Activated naive CD4-positive, alpha-beta T cell treated with anti-CD3 and anti-CD28 coated beads, Interleukin-2, amount 10 ng/mL, durations not matched to agents 7 days and 5 days (primary cell): Measurements from ENCODE around the gene DDIAS.

Source experiments
- CTCF ChIA-PET: fragments of 350-600 bp; sonication (Branson Sonifier 250); formaldehyde crosslinking; loops from one replicate; lab custom pipeline; 2021; ENCODE audit warnings: antibody characterized with exemption; lab: Charles Lee
- DNase-seq: peaks from one replicate; pipeline ENCODE4 v3.0.0-alpha.2; 2020
- H3K27ac Mint-ChIP-seq: one replicate; pipeline ENCODE4 v1.8.0; 2021; ENCODE audit warnings: mild to moderate bottlenecking, moderate library complexity, mixed read lengths
- H3K27me3 Mint-ChIP-seq: one replicate; pipeline ENCODE4 v1.8.0; 2021; ENCODE audit warnings: mild to moderate bottlenecking, mixed read lengths
- H3K36me3 Mint-ChIP-seq: one replicate; pipeline ENCODE4 v1.8.0; 2021; ENCODE audit warnings: mixed read lengths
- H3K4me1 Mint-ChIP-seq: one replicate; pipeline ENCODE4 v1.8.0; 2021; ENCODE audit warnings: mixed read lengths
- H3K4me3 Mint-ChIP-seq: one replicate; pipeline ENCODE4 v1.8.0; 2021; ENCODE audit warnings: mild to moderate bottlenecking, moderate library complexity, mixed read lengths
- H3K9me3 Mint-ChIP-seq: one replicate; pipeline ENCODE4 v1.8.0; 2021; ENCODE audit warnings: mixed read lengths

The DDIAS gene

GRCh38 chr11:82975882-82976281, 74.3 kb downstream of the DDIAS start:
- CTCF ChIA-PET, result interaction anchor here (1.6 kb wide), 1 partner anchor 49 kb away, joined by 4 read pairs; no protein-coding TSS in a partner anchor
- peaks cover 41% of the 10 kb centered on the region for H3K4me1 Mint-ChIP-seq
- no peak overlapping the region for H3K27ac Mint-ChIP-seq
- no peak for DNase-seq
- peaks cover 19% of the 10 kb centered on the region for H3K36me3 Mint-ChIP-seq
- peaks cover 3% of the 10 kb centered on the region for H3K9me3 Mint-ChIP-seq
- H3K27me3 Mint-ChIP-seq, result peaks cover 4% of the 10 kb centered on the region
- H3K4me3 Mint-ChIP-seq, result no peak overlapping the region

GRCh38 chr11:82976786-82977185, 75.2 kb downstream of the DDIAS start:
- peaks cover 4% of the 10 kb centered on the region for H3K27me3 Mint-ChIP-seq
- no peak overlapping the region for H3K27ac Mint-ChIP-seq
- H3K9me3 Mint-ChIP-seq, result no peaks in the 10 kb centered on the region
- H3K4me1 Mint-ChIP-seq, result peaks cover 33% of the 10 kb centered on the region
- H3K36me3 Mint-ChIP-seq, result peaks cover 23% of the 10 kb centered on the region
- no peak overlapping the region for H3K4me3 Mint-ChIP-seq
- CTCF ChIA-PET, result no interaction called here
- DNase-seq, result no peak

DNA sequence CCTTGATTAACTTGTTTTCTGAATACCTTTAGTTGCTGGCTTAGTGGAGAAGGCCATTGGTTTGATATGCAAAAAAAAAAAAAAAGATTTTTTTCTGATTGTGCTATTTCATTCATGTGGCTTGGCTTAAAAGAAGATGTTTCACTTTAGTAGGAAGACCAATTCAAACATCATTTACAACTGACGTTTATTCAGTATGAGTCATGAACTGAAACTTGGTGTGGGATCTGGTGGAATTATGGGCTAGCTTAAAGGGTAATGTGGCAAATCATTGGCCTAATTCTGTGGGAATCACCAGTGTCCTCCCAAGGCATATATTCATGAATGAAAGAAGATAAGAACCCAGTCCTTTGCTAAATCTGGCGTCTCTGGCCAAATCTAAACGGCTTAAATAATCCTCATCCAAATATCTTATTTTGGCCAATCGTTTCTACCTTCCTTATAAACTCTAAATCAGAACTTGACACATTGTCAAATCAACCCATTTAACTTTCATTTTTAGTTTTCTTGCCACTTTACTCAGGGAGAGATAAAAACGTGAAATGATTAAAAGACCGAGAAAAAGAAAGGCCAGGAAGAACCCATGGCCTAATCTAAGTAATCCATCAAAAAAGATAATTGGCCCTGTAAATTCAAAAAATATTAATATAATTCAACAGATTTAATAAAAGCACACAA, 77.0 kb downstream of the DDIAS start:
- Mint-ChIP-seq H3K27ac (no peak overlapping the region), H3K4me1 (peaks cover 22% of the 10 kb centered on the region), H3K36me3 (peaks cover 27% of the 10 kb centered on the region), H3K9me3 (no peaks in the 10 kb centered on the region), H3K4me3 (no peak overlapping the region), H3K27me3 (peaks cover 4% of the 10 kb centered on the region)
- CTCF ChIA-PET, result no interaction called here
- no peak for DNase-seq

DNA sequence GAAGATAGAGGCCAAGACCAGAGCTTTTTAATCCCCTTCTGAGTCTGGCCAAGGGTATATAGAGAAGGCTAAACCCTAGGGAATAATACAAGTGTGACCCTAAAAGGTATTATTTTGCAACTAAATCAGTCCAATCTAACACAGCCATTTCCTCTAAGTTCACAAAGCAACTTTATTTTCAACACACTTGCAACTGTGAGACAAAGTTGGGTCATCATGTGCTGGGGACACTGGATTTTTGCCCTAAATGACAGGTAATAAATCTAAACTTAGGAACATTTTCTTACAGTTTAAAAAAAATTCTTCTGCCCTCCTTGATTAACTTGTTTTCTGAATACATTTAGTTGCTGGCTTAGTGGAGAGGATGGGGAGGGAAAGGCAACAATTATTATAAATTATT, 78.3 kb downstream of the DDIAS start:
- H3K27ac Mint-ChIP-seq, result no peak overlapping the region

GRCh38 chr11:82980292-82980691, 78.8 kb downstream of the DDIAS start:
- H3K4me3 Mint-ChIP-seq, result no peak overlapping the region
- peaks cover 22% of the 10 kb centered on the region for H3K4me1 Mint-ChIP-seq
- CTCF ChIA-PET, result interaction anchor here (0.8 kb wide), 1 partner anchor 27 kb away, joined by 3 read pairs; no protein-coding TSS in a partner anchor
- H3K27me3 Mint-ChIP-seq, result peaks cover 4% of the 10 kb centered on the region
- peaks cover 34% of the 10 kb centered on the region for H3K36me3 Mint-ChIP-seq
- H3K9me3 Mint-ChIP-seq, result no peaks in the 10 kb centered on the region
- H3K27ac Mint-ChIP-seq, result no peak overlapping the region
- DNase-seq, result no peak

More for the DNA sequence above, 78.3 kb downstream of the DDIAS start:
- DNase-seq, result no peak
- H3K36me3 Mint-ChIP-seq, result peaks cover 33% of the 10 kb centered on the region
- CTCF ChIA-PET, result no interaction called here
- H3K4me1 Mint-ChIP-seq, result peaks cover 22% of the 10 kb centered on the region
- H3K9me3 Mint-ChIP-seq, result no peaks in the 10 kb centered on the region
- no peak overlapping the region for H3K4me3 Mint-ChIP-seq
- peaks cover 4% of the 10 kb centered on the region for H3K27me3 Mint-ChIP-seq

GRCh38 chr11:82980947-82981346, 79.4 kb downstream of the DDIAS start:
- Mint-ChIP-seq H3K9me3 (no peaks in the 10 kb centered on the region), H3K27me3 (peaks cover 4% of the 10 kb centered on the region), H3K27ac (no peak overlapping the region), H3K4me3 (no peak overlapping the region), H3K4me1 (peaks cover 22% of the 10 kb centered on the region), H3K36me3 (peaks cover 35% of the 10 kb centered on the region)
- DNase-seq, result no peak
- CTCF ChIA-PET, result interaction anchor here (0.8 kb wide), 1 partner anchor 26 kb away, joined by 3 read pairs; no protein-coding TSS in a partner anchor

DNA sequence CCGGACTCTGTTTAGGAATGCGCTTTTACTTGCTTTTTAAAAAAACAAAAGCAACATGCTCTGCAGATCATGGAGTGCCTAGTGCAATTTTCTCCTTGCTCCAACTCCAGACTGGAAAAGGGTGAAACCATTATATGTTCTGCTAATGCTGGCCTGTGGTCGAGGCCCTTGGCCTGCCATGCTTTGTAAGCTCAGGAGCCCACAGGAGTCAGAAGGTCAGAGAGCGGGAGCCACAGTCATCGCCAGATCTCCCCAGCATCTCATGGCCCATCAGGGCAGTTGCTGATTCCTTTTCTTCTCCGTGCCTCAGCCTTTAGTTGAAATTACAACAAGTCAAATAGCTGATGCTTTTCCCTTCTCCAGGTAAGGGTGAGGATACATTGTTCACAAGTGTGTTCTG, 80.3 kb downstream of the DDIAS start:
- peaks cover 36% of the 10 kb centered on the region for H3K36me3 Mint-ChIP-seq
- CTCF ChIA-PET, result no interaction called here

More for the DNA sequence above, 80.3 kb downstream of the DDIAS start:
- no peak for DNase-seq
- no peak overlapping the region for H3K27ac Mint-ChIP-seq
- peaks cover 19% of the 10 kb centered on the region for H3K4me1 Mint-ChIP-seq
- H3K9me3 Mint-ChIP-seq, result no peaks in the 10 kb centered on the region
- no peak overlapping the region for H3K4me3 Mint-ChIP-seq
- H3K27me3 Mint-ChIP-seq, result no peaks in the 10 kb centered on the region
